ENCODE measurements around the gene SF3B3. TPM values are rescaled to one million over a fixed set of nuclear protein-coding genes. Genes with fewer than 3 reads are reported as not detected.

Gene SF3B3
- polyA plus RNA-seq, 1 donor (not counting 4 experiments of a cell fraction or from before 2014, with no cell fraction given), result 142 TPM

DNA sequence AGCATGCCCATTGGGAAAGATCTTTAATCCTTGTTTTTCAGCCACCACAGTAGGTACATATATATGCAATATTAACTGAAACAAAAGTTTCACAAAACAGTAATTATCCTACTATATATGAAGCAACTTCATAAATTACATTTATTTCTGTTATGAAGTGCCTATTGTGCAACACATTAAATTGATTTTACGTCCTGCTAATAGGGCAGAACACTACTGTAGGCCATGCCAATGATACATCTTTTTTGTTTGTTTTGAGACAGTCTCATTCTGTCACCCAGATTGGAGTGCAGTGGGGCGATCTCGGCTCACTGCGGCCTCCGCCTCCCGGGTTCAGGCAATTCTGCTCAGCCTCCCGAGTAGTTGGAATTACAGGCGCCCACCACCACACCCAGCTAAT is 29.1 kb downstream of the SF3B3 start:
- peaks cover 4% of the 10 kb centered on the region for H4K20me1 ChIP-seq (ENCODE audit: control insufficient read depth, extremely low read depth, insufficient read depth, low read length)
- H3K4me3 ChIP-seq (ENCODE audit: control insufficient read depth in 2 of 3, extremely low read depth in 1 of 3, insufficient read depth in 2 of 3, low read depth in 1 of 3, low read length in 3 of 3), result no peak overlapping the region
- dilution Hi-C loops (cut with MboI; ENCODE audit: extremely low pct_ligation_motif_present, low sequenced_read_pairs), result no loop called here
- H3K27me3 ChIP-seq (ENCODE audit: control insufficient read depth, extremely low read depth, insufficient read depth, low read length), result no peaks in the 10 kb centered on the region
- no peak overlapping the region for H3K27ac ChIP-seq (ENCODE audit: control insufficient read depth, insufficient read depth, low read length)
- peaks cover 50 to 66% of the 10 kb centered on the region in 2 experiments for H3K36me3 ChIP-seq (ENCODE audit: control insufficient read depth in 2 of 2, extremely low read depth in 1 of 2, insufficient read depth in 2 of 2, low read length in 2 of 2)
- peaks cover 4% of the 10 kb centered on the region for H3K4me1 ChIP-seq (ENCODE audit: control insufficient read depth, extremely low read depth, insufficient read depth, low read length)
- FAIRE-seq (no peak), DNase-seq (ENCODE audit: low read depth, low spot score) (no peak)
- TF ChIP-seq CTCF (optimal IDR thresholded peaks at IDR 0.05 in 1 of 3, IDR thresholded peaks at IDR 0.05 in 1 of 3, conservative IDR thresholded peaks at IDR 0.05 in 1 of 3; ENCODE audit: extremely low read depth in 1 of 3, insufficient read depth in 2 of 3, low read length in 3 of 3) (no peak), EZH2 (IDR thresholded peaks at IDR 0.05; ENCODE audit: low read length) (no peak)
- peaks cover 53% of the 10 kb centered on the region for H3K79me2 ChIP-seq (ENCODE audit: control insufficient read depth, insufficient read depth, low read length)
- no peak overlapping the region for H3K9ac ChIP-seq (ENCODE audit: control insufficient read depth, extremely low read depth, insufficient read depth, low read length)
- H3K9me3 ChIP-seq (ENCODE audit: control insufficient read depth, low read depth, low read length), result no peaks in the 10 kb centered on the region
- no peaks in the 10 kb centered on the region for H3K9me1 ChIP-seq (ENCODE audit: control insufficient read depth, extremely low read depth, insufficient read depth, low read length)
- no peak overlapping the region for H2AFZ ChIP-seq (ENCODE audit: control insufficient read depth, low read length)
- H3K4me2 ChIP-seq (ENCODE audit: control insufficient read depth, extremely low read depth, insufficient read depth, low read depth, low read length), result no peak overlapping the region

GRCh38 chr16:70553645-70554044 is 30.0 kb downstream of the SF3B3 start:
- no peak overlapping the region for H3K9ac ChIP-seq (ENCODE audit: control insufficient read depth, extremely low read depth, insufficient read depth, low read length)
- peak overlapping the region; percentile 38 for H3K27ac ChIP-seq (ENCODE audit: control insufficient read depth, insufficient read depth, low read length)
- FAIRE-seq (no peak), DNase-seq (ENCODE audit: low read depth, low spot score) (no peak)
- H3K9me1 ChIP-seq (ENCODE audit: control insufficient read depth, extremely low read depth, insufficient read depth, low read length), result no peaks in the 10 kb centered on the region
- peaks cover 4% of the 10 kb centered on the region for H4K20me1 ChIP-seq (ENCODE audit: control insufficient read depth, extremely low read depth, insufficient read depth, low read length)
- H3K36me3 ChIP-seq (ENCODE audit: control insufficient read depth in 2 of 2, extremely low read depth in 1 of 2, insufficient read depth in 2 of 2, low read length in 2 of 2), result peaks cover 46 to 60% of the 10 kb centered on the region in 2 experiments
- no peak overlapping the region for H2AFZ ChIP-seq (ENCODE audit: control insufficient read depth, low read length)
- TF ChIP-seq CTCF (optimal IDR thresholded peaks at IDR 0.05 in 1 of 3, IDR thresholded peaks at IDR 0.05 in 1 of 3, conservative IDR thresholded peaks at IDR 0.05 in 1 of 3; ENCODE audit: extremely low read depth in 1 of 3, insufficient read depth in 2 of 3, low read length in 3 of 3) (no peak), EZH2 (IDR thresholded peaks at IDR 0.05; ENCODE audit: low read length) (no peak)
- no peak overlapping the region for H3K4me3 ChIP-seq (ENCODE audit: control insufficient read depth in 2 of 3, extremely low read depth in 1 of 3, insufficient read depth in 2 of 3, low read depth in 1 of 3, low read length in 3 of 3)
- dilution Hi-C loops (cut with MboI; ENCODE audit: extremely low pct_ligation_motif_present, low sequenced_read_pairs), result no loop called here
- no peak overlapping the region for H3K4me2 ChIP-seq (ENCODE audit: control insufficient read depth, extremely low read depth, insufficient read depth, low read depth, low read length)
- no peaks in the 10 kb centered on the region for H3K27me3 ChIP-seq (ENCODE audit: control insufficient read depth, extremely low read depth, insufficient read depth, low read length)
- H3K79me2 ChIP-seq (ENCODE audit: control insufficient read depth, insufficient read depth, low read length), result peaks cover 43% of the 10 kb centered on the region
- H3K9me3 ChIP-seq (ENCODE audit: control insufficient read depth, low read depth, low read length), result no peaks in the 10 kb centered on the region
- H3K4me1 ChIP-seq (ENCODE audit: control insufficient read depth, extremely low read depth, insufficient read depth, low read length), result peaks cover 4% of the 10 kb centered on the region
